RWPE2 (cell line): ENCODE data around the gene ZDHHC3.

Experiments used
- ATAC-seq: fragments of 200-7000 bp; cut with Tn5 transposase; 3 replicates; pipeline ENCODE4 v1.9.1; 2021; ENCODE audit warnings: low read depth
- DNase-seq: peaks from one replicate; pipeline ENCODE4 v3.0.0-alpha.2; 2020; ENCODE audit warnings: low spot score
- H3K27ac ChIP-seq: fragments of 450-650 bp; 2 replicates; pipeline ENCODE4 v1.5.1; 2017; ENCODE audit warnings: mild to moderate bottlenecking; ENCODE audit not compliant: poor library complexity, severe bottlenecking
- H3K27me3 ChIP-seq: fragments of 250-450 bp; sonication (Bioruptor Pico); 2 replicates; pipeline ENCODE4 v1.5.1; 2021; ENCODE audit warnings: mild to moderate bottlenecking, moderate library complexity; ENCODE audit not compliant: insufficient read depth, poor library complexity, severe bottlenecking
- H3K36me3 ChIP-seq: fragments of 250-450 bp; sonication (Bioruptor Pico); 2 replicates; pipeline ENCODE4 v1.5.1; 2020; ENCODE audit warnings: low read depth, mild to moderate bottlenecking, moderate library complexity
- H3K4me1 ChIP-seq: fragments of 250-450 bp; sonication (Bioruptor Pico); 2 replicates; pipeline ENCODE4 v1.5.1; 2021; ENCODE audit warnings: mild to moderate bottlenecking, moderate library complexity; ENCODE audit not compliant: insufficient read depth, poor library complexity, severe bottlenecking
- H3K4me3 ChIP-seq: fragments of 250-450 bp; sonication (Bioruptor Pico); 2 replicates; pipeline ENCODE4 v1.5.1; 2021; ENCODE audit warnings: mild to moderate bottlenecking, moderate library complexity; ENCODE audit not compliant: severe bottlenecking
- H3K9me3 ChIP-seq: fragments of 250-450 bp; sonication (Bioruptor Pico); 2 replicates; pipeline ENCODE4 v1.5.1; 2021; ENCODE audit warnings: mild to moderate bottlenecking, moderate library complexity; ENCODE audit not compliant: severe bottlenecking
- CTCF ChIP-seq: fragments of 450-650 bp; IDR thresholded peaks from one replicate; pipeline ENCODE4 v1.5.1; 2017; ENCODE audit warnings: mild to moderate bottlenecking, moderate library complexity; ENCODE audit not compliant: poor library complexity, severe bottlenecking

ZDHHC3 gene

GRCh38 chr3:44899683-44900367, 76.1 kb downstream of the ZDHHC3 start:
- no peak; the same call in 2 of the 3 replicates for ATAC-seq
- Histone ChIP-seq H3K27ac (no peak overlapping the region), H3K4me1 (peaks cover 3% of the 10 kb centered on the region), H3K9me3 (no peaks in the 10 kb centered on the region), H3K27me3 (no peaks in the 10 kb centered on the region), H3K36me3 (no peaks in the 10 kb centered on the region), H3K4me3 (no peak overlapping the region)
- DNase-seq: no peak
- no peak for TF ChIP-seq CTCF

DNA sequence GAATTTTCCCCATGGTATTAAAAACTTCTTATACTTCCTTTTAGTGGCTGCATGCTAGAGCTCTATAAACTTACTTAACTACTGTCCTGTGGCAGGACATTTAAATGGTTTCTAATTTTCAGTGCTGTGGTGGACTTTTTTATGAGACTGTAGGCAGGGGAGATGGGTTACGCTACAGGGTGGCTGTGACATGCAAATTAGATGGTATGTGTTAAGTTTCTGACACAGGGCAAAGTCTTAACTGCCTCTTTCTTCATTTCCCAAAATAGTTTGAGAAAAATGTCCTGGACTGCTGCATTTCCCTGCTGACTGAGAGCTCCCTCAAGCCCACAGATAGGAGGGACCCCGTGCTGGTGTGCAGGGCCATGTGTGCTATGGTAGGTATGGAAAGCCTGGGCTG, 79.5 kb downstream of the ZDHHC3 start:
- no peak for DNase-seq
- Histone ChIP-seq H3K9me3 (no peaks in the 10 kb centered on the region), H3K4me1 (peaks cover 20% of the 10 kb centered on the region), H3K27me3 (no peaks in the 10 kb centered on the region), H3K36me3 (no peaks in the 10 kb centered on the region), H3K4me3 (no peak overlapping the region), H3K27ac (no peak overlapping the region)
- no peak for TF ChIP-seq CTCF
- no peak for ATAC-seq

GRCh38 chr3:44894485-44894884, 81.5 kb downstream of the ZDHHC3 start:
- H3K4me1 ChIP-seq: peaks cover 20% of the 10 kb centered on the region
- DNase-seq (no peak), ATAC-seq (no peak)
- H3K36me3 ChIP-seq: no peaks in the 10 kb centered on the region
- H3K27me3 ChIP-seq: no peaks in the 10 kb centered on the region
- H3K27ac ChIP-seq: no peak overlapping the region
- no peaks in the 10 kb centered on the region for H3K9me3 ChIP-seq
- no peak for TF ChIP-seq CTCF
- H3K4me3 ChIP-seq: no peak overlapping the region

- no peaks in the 10 kb centered on the region for H3K27me3 ChIP-seq
- ATAC-seq (peak; percentile 94), DNase-seq (no peak)
- TF ChIP-seq CTCF: no peak
- H3K36me3 ChIP-seq: no peaks in the 10 kb centered on the region
- peaks cover 20% of the 10 kb centered on the region for H3K4me1 ChIP-seq
- H3K9me3 ChIP-seq: no peaks in the 10 kb centered on the region
- peak overlapping the region; percentile 92 for H3K27ac ChIP-seq
- H3K4me3 ChIP-seq: no peak overlapping the region
These were observed 82.9 kb downstream of the ZDHHC3 start for GRCh38 chr3:44893097-44893496.

- Histone ChIP-seq H3K27me3 (no peaks in the 10 kb centered on the region), H3K4me3 (no peak overlapping the region), H3K27ac (peak overlapping the region; percentile 92), H3K9me3 (no peaks in the 10 kb centered on the region), H3K36me3 (no peaks in the 10 kb centered on the region), H3K4me1 (peaks cover 20% of the 10 kb centered on the region)
- TF ChIP-seq CTCF: no peak
- ATAC-seq (peak; percentile 66), DNase-seq (no peak)
These were observed 83.3 kb downstream of the ZDHHC3 start for GRCh38 chr3:44892689-44893088.
